Measurements from ENCODE around the gene PXYLP1.

GRCh38 chr3:141184430-141184829 lies 47.2 kb upstream of the PXYLP1 start:
- TF ChIP-seq POLR2A (IDR thresholded peaks at IDR 0.05) (no peak), CTCF (IDR thresholded peaks at IDR 0.05) (no peak)

All from thyroid gland (tissue), 4 donors.